ENCODE results near the gene XRCC6. TPM values are rescaled to one million over a fixed set of nuclear protein-coding genes. Genes with fewer than 3 reads are reported as not detected.
A peak's percentile ranks its signal among the peaks of the same experiment; 100 is the strongest.
"Not testable (repeated sequence)": the region's sequence is repeated elsewhere in the genome, so short reads cannot be mapped to it uniquely, and the experiment has no call there.

Gene XRCC6
- total RNA-seq, 1 experiment from 2014 or later = 474 TPM

- TF ChIP-seq ZNF532 (CRISPR knock-in tag; IDR thresholded peaks at IDR 0.05; ENCODE audit: borderline replicate concordance) (no peak), IRF1 (CRISPR knock-in tag; IDR thresholded peaks at IDR 0.05) (no peak), MXD4 (CRISPR knock-in tag; IDR thresholded peaks at IDR 0.05; ENCODE audit: borderline replicate concordance) (no peak), NR1H2 (CRISPR knock-in tag; IDR thresholded peaks at IDR 0.05) (no peak), ZNF281 (CRISPR knock-in tag; IDR thresholded peaks at IDR 0.05) (no peak), SMAD4 (CRISPR knock-in tag; IDR thresholded peaks at IDR 0.05) (no peak), GABPB1 (CRISPR knock-in tag; IDR thresholded peaks at IDR 0.05) (no peak), NR3C1 (CRISPR knock-in tag; conservative IDR thresholded peaks at IDR 0.05; ENCODE audit: low read depth) (no peak)
These were observed 48.1 kb downstream of the XRCC6 start (continued) for GRCh38 chr22:41668971-41669911.

- CTCF ChIA-PET = interaction anchor here (1.0 to 1.2 kb wide), 2 partner anchors 27 to 254 kb away, joined by 3 to 4 read pairs; partner anchors contain the start of gene MEI1
- H3K4me1 Mint-ChIP-seq; ATAC-seq; H3K27me3 Mint-ChIP-seq (ENCODE audit: low read depth); DNase-seq (ENCODE audit: low spot score); H3K4me3 Mint-ChIP-seq; POLR2A ChIA-PET; H3K27ac Mint-ChIP-seq; H3K9me3 Mint-ChIP-seq: not testable (repeated sequence)
- H3K36me3 Mint-ChIP-seq = peaks cover 26% of the 10 kb centered on the region
These were observed 51.0 kb downstream of the XRCC6 start for GRCh38 chr22:41672096-41672495.

GRCh38 chr22:41672780-41673509 is 51.9 kb downstream of the XRCC6 start:
- Mint-ChIP-seq H3K4me1 (no peaks in the 10 kb centered on the region), H3K36me3 (peaks cover 30% of the 10 kb centered on the region), H3K27me3 (ENCODE audit: low read depth) (no peaks in the 10 kb centered on the region), H3K9me3 (no peaks in the 10 kb centered on the region), H3K4me3 (no peak overlapping the region), H3K27ac (no peak overlapping the region; the same call in 1 of the 2 replicates)
- DNase-seq (ENCODE audit: low spot score) (no peak), ATAC-seq (peak; percentile 53; the same call in 1 of the 2 replicates)
- CTCF ChIA-PET = interaction anchor here (0.8 to 1.4 kb wide), 3 partner anchors 24 to 26 kb away, joined by 3 to 5 read pairs (median 4); partner anchors contain the start of gene MEI1
- TF ChIP-seq ZNF317 (CRISPR knock-in tag; IDR thresholded peaks at IDR 0.05; ENCODE audit: borderline replicate concordance, low read depth) (no peak), ZNF416 (CRISPR knock-in tag; IDR thresholded peaks at IDR 0.05) (no peak), JAZF1 (CRISPR knock-in tag; IDR thresholded peaks at IDR 0.05) (no peak), KAT7 (CRISPR knock-in tag; IDR thresholded peaks at IDR 0.05; ENCODE audit: borderline replicate concordance) (no peak), IRF1 (CRISPR knock-in tag; IDR thresholded peaks at IDR 0.05) (no peak), SOX15 (CRISPR knock-in tag; IDR thresholded peaks at IDR 0.05) (no peak), NR1H2 (CRISPR knock-in tag; IDR thresholded peaks at IDR 0.05) (no peak), FOXP1 (CRISPR knock-in tag; IDR thresholded peaks at IDR 0.05; ENCODE audit: borderline replicate concordance) (no peak), FOXJ3 (CRISPR knock-in tag; IDR thresholded peaks at IDR 0.05; ENCODE audit: borderline replicate concordance) (no peak), TEAD4 (CRISPR knock-in tag; IDR thresholded peaks at IDR 0.05) (no peak), ZNF423 (CRISPR knock-in tag; IDR thresholded peaks at IDR 0.05) (no peak), ZMAT4 (CRISPR knock-in tag; IDR thresholded peaks at IDR 0.05) (no peak), CDX4 (CRISPR knock-in tag; IDR thresholded peaks at IDR 0.05; ENCODE audit: borderline replicate concordance) (no peak), ATF1 (CRISPR knock-in tag; IDR thresholded peaks at IDR 0.05) (no peak)
- POLR2A ChIA-PET = no interaction called here
